Stomach (tissue), 9 donors: ENCODE measurements around the gene JPH3. TPM values are rescaled to one million over a fixed set of nuclear protein-coding genes. Genes with fewer than 3 reads are reported as not detected.

Source experiments
- DNase-seq, 2 donors: peaks; one replicate each; pipeline versions ENCODE4 v3.0.0 to v3.0.0-alpha.2; 2013 to 2019
- H3K27ac ChIP-seq, 5 donors: fragments of 200-600 bp in 4 of 5; sonication (generic) in 4 of 5; one replicate each; pipeline ENCODE4 v1.5.1; 2013 to 2019; ENCODE audit warnings: mild to moderate bottlenecking in 1 of 5, moderate library complexity in 1 of 5
- H3K27me3 ChIP-seq, 3 donors: fragments of 200-600 bp; sonication (generic); one replicate each; pipeline ENCODE4 v1.5.1; 2017 to 2019; ENCODE audit warnings: mixed run types in 1 of 3
- H3K36me3 ChIP-seq, 4 donors: fragments of 200-600 bp; sonication (generic); 1 replicate in 3 of 4; 2 replicates in 1 of 4; pipeline ENCODE4 v1.5.1; 2016 to 2019
- H3K4me1 ChIP-seq, 4 donors: fragments of 200-600 bp; sonication (generic); one replicate each; pipeline ENCODE4 v1.5.1; 2016 to 2019
- H3K4me3 ChIP-seq, 4 donors: fragments of 200-600 bp; sonication (generic) in 3 of 4; one replicate each; pipeline ENCODE4 v1.5.1; 2016 to 2019; ENCODE audit warnings: mild to moderate bottlenecking in 1 of 4
- H3K9me3 ChIP-seq, 4 donors: fragments of 200-600 bp; sonication (generic); one replicate each; pipeline ENCODE4 v1.5.1; 2016 to 2019
- CTCF ChIP-seq, 7 experiments: fragments of 450-650 bp in 4 of 7; fragments of 200-600 bp in 3 of 7; sonication (generic) in 3 of 7; IDR thresholded peaks; one replicate each; pipeline ENCODE4 v1.5.1; 2016 to 2019; ENCODE audit warnings: antibody characterized with exemption in 7 of 7, control low read depth in 2 of 7, mild to moderate bottlenecking in 1 of 7
- EP300 ChIP-seq: sonication (generic); formaldehyde crosslinking; IDR thresholded peaks from one replicate; pipeline ENCODE4 v1.6.1; 2017; ENCODE audit warnings: antibody characterized with exemption
- POLR2A ChIP-seq, 4 donors: fragments of 450-650 bp; IDR thresholded peaks; one replicate each; pipeline ENCODE4 v1.6.1; 2016; ENCODE audit warnings: antibody characterized with exemption in 4 of 4, control low read depth in 2 of 4, mild to moderate bottlenecking in 1 of 4, moderate library complexity in 1 of 4
- POLR2AphosphoS5 ChIP-seq, 3 donors: sonication (generic); formaldehyde crosslinking; IDR thresholded peaks; one replicate each; pipeline ENCODE4 v1.6.1; 2016; ENCODE audit warnings: antibody characterized with exemption in 3 of 3
- WGBS, 5 donors: extraction: QIAGEN DNeasy Blood & Tissue Kit in 3 of 5; methylation state at CpG; one replicate each; pipeline versions ENCODE4 v1.1.5 to v1.1.7; 2013 to 2018; 5-methylcytosine and 5-hydroxymethylcytosine counted together
- intact Hi-C: fragments of 100-400 bp; cut with DNase I; formaldehyde crosslinking; loops from one replicate; pipeline ENCODE4 v1.15.1; 2023; ENCODE audit warnings: low total_unique reads
- polyA plus RNA-seq, 3 donors: library from polyadenylated mRNA; stranded (reverse); fragments of 200-250 nt; gene quantifications; one replicate each; pipeline ENCODE4 v1.2.3, GENCODE V29; 2013
- total RNA-seq, 5 donors: library from RNA; depleted of rRNA; stranded (reverse); fragments of >200 nt; gene quantifications; one replicate each; pipeline versions ENCODE4 v1.1.0 to v1.2.3, GENCODE V29; 2014 to 2016
- donor health status: healthy with polysubstance abuse.
- donor health status: Bipolar disorder and iron deficiency.
- donor health status: healthy.

Gene JPH3
- total and polyA plus RNA-seq, 8 donors, result 0.31 to 1.3 (median 0.66) TPM; not detected in 2

GRCh38 chr16:87618216-87618615 is 15.9 kb downstream of the JPH3 start:
- Histone ChIP-seq H3K27me3 (peaks cover 0 to 80% (median 27%) of the 10 kb centered on the region in 3 donors), H3K9me3 (no peaks in the 10 kb centered on the region), H3K4me3 (no peak overlapping the region), H3K4me1 (no peaks in the 10 kb centered on the region), H3K27ac (no peak overlapping the region), H3K36me3 (no peaks in the 10 kb centered on the region)
- intact Hi-C loops, result no loop called here
- no peak for TF ChIP-seq EP300
- TF ChIP-seq CTCF (IDR thresholded peaks at IDR 0.05), result no peak
- TF ChIP-seq POLR2A (IDR thresholded peaks at IDR 0.05), result no peak
- no peak for TF ChIP-seq POLR2AphosphoS5 (IDR thresholded peaks at IDR 0.05)
- no peak for DNase-seq
- WGBS, 5 donors, result 68 to 86% (median 77%) methylated on average over 12 of the region's 12 CpGs

DNA sequence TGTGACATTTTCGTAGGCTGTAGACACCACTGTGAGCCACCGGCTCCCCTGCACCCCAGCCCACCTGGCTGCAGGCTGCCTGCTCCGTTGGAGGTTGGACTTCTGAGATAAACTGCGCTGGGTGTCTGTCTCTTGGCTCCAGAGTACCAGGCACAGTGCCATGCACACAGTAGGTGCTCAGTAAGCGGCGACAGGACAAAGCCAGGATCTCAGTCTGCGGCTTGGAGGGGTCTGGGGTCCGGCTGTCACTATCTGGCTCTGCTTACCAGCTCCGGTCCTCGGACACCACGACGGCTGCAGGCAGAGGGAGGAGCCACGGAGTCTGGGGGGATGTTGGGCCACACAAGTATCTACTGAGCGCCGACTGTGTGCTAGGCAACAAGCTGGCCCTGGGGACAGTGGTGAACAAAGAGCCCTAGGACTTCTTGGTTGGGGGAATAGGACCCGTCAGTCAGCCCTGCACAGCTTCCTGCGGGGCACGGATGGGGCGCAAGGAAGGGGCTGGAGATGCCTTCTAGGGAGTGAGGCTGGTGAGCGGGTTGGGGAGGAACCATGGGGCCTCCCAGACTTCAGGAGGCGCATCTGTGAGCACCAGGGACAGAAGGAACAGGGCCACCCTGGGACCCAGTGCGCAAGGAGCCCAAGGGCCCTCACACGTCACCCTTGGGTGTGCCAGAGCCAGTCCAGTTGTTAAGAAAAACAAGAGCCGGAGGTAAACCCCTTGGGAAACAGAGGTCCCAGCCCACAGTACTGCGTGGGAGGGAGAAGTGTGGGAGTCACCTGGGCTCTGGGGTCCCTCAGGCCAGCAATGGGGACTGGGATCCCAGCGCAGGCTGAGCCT is 17.3 kb downstream of the JPH3 start:
- Histone ChIP-seq H3K36me3 (no peaks in the 10 kb centered on the region), H3K4me3 (no peak overlapping the region), H3K4me1 (no peaks in the 10 kb centered on the region), H3K27me3 (peaks cover 0 to 80% (median 27%) of the 10 kb centered on the region in 3 donors), H3K9me3 (no peaks in the 10 kb centered on the region), H3K27ac (no peak overlapping the region)
- intact Hi-C loops, result no loop called here
- no peak for DNase-seq
- 60 to 69% (median 65%) methylated on average over 25 to 26 of the region's 26 CpGs for WGBS, 5 donors
- TF ChIP-seq CTCF (IDR thresholded peaks at IDR 0.05) (no peak), POLR2AphosphoS5 (IDR thresholded peaks at IDR 0.05) (no peak), POLR2A (IDR thresholded peaks at IDR 0.05) (no peak), EP300 (no peak)

- Histone ChIP-seq H3K36me3 (no peaks in the 10 kb centered on the region), H3K4me1 (no peaks in the 10 kb centered on the region), H3K27me3 (peaks cover 0 to 77% (median 27%) of the 10 kb centered on the region in 3 donors), H3K27ac (no peak overlapping the region), H3K9me3 (no peaks in the 10 kb centered on the region), H3K4me3 (no peak overlapping the region)
- DNase-seq, result no peak
- intact Hi-C loops, result no loop called here
- 19 to 43% (median 32%) methylated on average over 5 of the region's 5 CpGs for WGBS, 5 donors
- TF ChIP-seq EP300 (no peak), CTCF (IDR thresholded peaks at IDR 0.05) (no peak), POLR2AphosphoS5 (IDR thresholded peaks at IDR 0.05) (no peak), POLR2A (IDR thresholded peaks at IDR 0.05) (no peak)
Observed at GRCh38 chr16:87620201-87620495, 17.8 kb downstream of the JPH3 start.

- Histone ChIP-seq H3K9me3 (no peaks in the 10 kb centered on the region), H3K36me3 (no peaks in the 10 kb centered on the region), H3K27ac (no peak overlapping the region), H3K4me1 (no peaks in the 10 kb centered on the region), H3K27me3 (peaks cover 0 to 75% (median 24%) of the 10 kb centered on the region in 3 donors), H3K4me3 (no peak overlapping the region)
- intact Hi-C loops, result no loop called here
- WGBS, 5 donors, result 26 to 54% (median 38%) methylated on average over 8 of the region's 8 CpGs
- no peak for TF ChIP-seq CTCF (IDR thresholded peaks at IDR 0.05)
- TF ChIP-seq EP300, result no peak
- TF ChIP-seq POLR2A (IDR thresholded peaks at IDR 0.05), result no peak
- no peak for TF ChIP-seq POLR2AphosphoS5 (IDR thresholded peaks at IDR 0.05)
- DNase-seq, result no peak
Observed at GRCh38 chr16:87621550-87621829, 19.2 kb downstream of the JPH3 start.
